ENCODE measurements around the gene RASL11A. TPM values are rescaled to one million over a fixed set of nuclear protein-coding genes. Genes with fewer than 3 reads are reported as not detected.
"Not testable (repeated sequence)": the region's sequence is repeated elsewhere in the genome, so short reads cannot be mapped to it uniquely, and the experiment has no call there.

RASL11A gene, protein sequence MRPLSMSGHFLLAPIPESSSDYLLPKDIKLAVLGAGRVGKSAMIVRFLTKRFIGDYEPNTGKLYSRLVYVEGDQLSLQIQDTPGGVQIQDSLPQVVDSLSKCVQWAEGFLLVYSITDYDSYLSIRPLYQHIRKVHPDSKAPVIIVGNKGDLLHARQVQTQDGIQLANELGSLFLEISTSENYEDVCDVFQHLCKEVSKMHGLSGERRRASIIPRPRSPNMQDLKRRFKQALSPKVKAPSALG
- total RNA-seq (1 to 10 TPM; 1.4 to 5.1 (median 2.5) TPM), polyA plus RNA-seq (1 to 10 TPM; 4.1 to 6.6 TPM)

DNA sequence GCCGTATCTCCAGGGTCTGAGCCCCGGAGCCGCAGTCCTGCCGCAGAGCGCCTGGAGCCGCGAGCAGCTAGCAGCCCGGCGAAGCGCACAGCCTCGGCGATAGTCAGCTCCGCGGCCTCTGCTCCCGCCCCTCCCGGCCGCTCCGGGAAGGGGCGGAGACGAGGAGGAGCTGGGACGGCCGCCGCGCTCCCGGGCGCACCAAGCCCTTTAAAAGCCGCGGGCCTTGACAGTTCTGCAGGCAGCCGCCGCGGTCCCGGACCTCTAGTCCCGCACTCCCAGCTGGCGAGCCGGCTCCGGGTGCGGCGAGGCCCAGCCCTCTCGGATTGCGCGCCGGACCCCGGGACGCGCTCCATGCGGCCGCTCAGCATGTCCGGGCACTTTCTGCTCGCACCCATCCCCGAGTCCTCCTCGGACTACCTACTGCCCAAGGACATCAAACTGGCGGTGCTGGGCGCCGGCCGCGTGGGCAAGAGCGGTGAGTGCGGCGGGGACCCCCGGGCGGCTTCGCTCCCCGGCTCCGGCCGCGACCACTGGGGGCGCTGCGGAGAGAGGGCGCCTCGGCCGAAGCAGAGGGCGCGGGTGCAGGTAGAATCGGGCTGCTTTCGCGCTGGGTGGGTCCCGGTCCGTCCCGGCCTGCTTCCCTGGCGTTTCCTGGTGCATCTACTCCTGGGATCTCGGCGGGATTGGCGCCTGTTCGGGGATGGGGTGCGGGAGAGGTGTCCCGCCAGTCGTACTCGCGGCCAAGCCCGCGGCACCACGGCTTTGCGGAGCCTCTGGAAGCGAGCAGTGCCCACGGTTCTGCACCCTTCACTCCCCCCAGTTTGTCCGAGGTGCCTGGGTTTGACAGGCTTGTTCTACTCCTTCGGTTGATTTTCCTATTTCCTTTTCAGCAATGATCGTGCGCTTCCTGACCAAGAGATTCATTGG lies at the start of gene RASL11A:
Gene RASL11A (plus strand): TSS at position 237 of the 927 bp plus-strand sequence. CDS start 115 bp downstream, at position 352.
- peaks cover 4 to 14% (median 13%) of the 10 kb centered on the region in 3 donors for H3K4me1 ChIP-seq
- H3K27ac ChIP-seq = peak within 1 kb of the TSS; percentile 71 to 90 (median 81)
- DNase-seq (peak; percentile 81 to 93 (median 84)), FAIRE-seq (no peak), ATAC-seq (peak; percentile 93 to 97 (median 94))
- H3K36me3 ChIP-seq = no peaks in the 10 kb centered on the region
- peak within 1 kb of the TSS; percentile 73 to 83 (median 74) for H3K4me3 ChIP-seq
- no peaks in the 10 kb centered on the region for H3K27me3 ChIP-seq
- intact Hi-C loops (cut with DNase I) = no loop called here
- H3K9me3 ChIP-seq = no peaks in the 10 kb centered on the region
- 0% methylated on average over 84 to 99 of the region's 99 CpGs for WGBS, 2 donors
- TF ChIP-seq, protein P1, sequence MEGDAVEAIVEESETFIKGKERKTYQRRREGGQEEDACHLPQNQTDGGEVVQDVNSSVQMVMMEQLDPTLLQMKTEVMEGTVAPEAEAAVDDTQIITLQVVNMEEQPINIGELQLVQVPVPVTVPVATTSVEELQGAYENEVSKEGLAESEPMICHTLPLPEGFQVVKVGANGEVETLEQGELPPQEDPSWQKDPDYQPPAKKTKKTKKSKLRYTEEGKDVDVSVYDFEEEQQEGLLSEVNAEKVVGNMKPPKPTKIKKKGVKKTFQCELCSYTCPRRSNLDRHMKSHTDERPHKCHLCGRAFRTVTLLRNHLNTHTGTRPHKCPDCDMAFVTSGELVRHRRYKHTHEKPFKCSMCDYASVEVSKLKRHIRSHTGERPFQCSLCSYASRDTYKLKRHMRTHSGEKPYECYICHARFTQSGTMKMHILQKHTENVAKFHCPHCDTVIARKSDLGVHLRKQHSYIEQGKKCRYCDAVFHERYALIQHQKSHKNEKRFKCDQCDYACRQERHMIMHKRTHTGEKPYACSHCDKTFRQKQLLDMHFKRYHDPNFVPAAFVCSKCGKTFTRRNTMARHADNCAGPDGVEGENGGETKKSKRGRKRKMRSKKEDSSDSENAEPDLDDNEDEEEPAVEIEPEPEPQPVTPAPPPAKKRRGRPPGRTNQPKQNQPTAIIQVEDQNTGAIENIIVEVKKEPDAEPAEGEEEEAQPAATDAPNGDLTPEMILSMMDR (IDR thresholded peaks at IDR 0.05) = peak; percentile 86 to 99 (median 96)

DNA sequence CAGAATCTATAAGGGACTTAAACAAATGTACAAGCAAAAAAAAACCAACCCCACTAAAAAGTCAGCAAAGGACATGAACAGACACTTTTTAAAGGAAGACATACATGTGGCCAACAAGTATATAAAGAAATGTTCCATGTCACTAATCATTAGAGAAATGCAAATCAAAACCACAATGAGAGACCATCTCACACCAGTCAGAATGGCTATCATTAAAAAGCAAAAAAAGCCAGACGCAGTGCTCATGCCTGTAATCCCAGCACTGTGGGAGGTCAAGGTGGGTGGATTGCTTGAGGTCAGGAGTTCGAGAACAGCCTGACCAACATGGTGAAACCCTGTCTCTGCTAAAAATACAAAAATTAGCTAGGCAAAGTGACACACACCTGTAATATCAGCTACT lies 48.5 kb upstream of the RASL11A start:
- H3K9me3 ChIP-seq; H3K27ac ChIP-seq; FAIRE-seq; DNase-seq; ATAC-seq; intact Hi-C loops (cut with DNase I); H3K4me3 ChIP-seq; H3K4me1 ChIP-seq; H3K27me3 ChIP-seq; H3K36me3 ChIP-seq: not testable (repeated sequence)
- 65 to 78% methylated on average over 2 of the region's 2 CpGs for WGBS, 2 donors

DNA sequence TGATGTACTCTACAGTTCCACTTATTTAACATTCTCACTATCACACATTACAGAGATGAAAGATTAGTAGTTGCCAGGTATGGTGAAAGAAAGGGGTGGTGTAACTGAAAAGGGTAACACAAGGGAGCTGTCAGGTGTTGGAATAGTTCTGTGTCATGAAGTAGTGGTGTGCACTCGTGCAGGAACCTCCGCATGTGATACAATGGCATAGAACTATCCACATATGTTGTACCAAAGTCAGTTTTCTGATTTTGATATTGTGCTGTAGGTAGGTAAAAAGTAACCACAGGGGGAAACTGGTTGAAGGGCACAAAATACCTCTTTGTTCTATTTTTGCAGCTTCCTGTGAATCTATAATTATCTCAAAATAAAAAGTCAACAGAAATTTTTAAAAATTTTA lies 43.6 kb upstream of the RASL11A start:
- FAIRE-seq = no peak
- no peaks in the 10 kb centered on the region for H3K9me3 ChIP-seq
- no peaks in the 10 kb centered on the region for H3K36me3 ChIP-seq
- ATAC-seq = no peak
- intact Hi-C loops (cut with DNase I) = no loop called here
- H3K27ac ChIP-seq = no peak overlapping the region
- WGBS, 2 donors = 61 to 81% methylated on average over 2 of the region's 2 CpGs
- H3K4me3 ChIP-seq = no peak overlapping the region
- H3K4me1 ChIP-seq = no peaks in the 10 kb centered on the region
- TF ChIP-seq, protein P1 (IDR thresholded peaks at IDR 0.05) = no peak
- no peaks in the 10 kb centered on the region for H3K27me3 ChIP-seq
- no peak for DNase-seq

DNA sequence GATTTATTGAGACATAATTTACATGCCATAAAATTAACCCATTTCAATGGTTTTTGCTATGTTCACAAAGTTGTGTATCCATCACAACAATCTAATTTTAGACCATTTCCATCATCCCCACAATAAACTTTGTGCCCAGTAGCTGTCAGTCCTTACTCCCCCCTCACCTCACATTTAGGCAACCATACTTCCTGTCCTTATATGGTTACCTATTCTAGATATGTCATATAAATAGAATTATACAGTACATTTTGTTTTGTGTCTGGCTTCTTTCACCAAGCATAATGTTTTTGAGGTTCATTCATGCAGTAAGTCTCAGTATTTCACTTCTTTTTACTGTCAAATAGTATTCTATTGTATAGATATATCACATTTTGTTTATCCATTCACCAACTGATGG lies 42.5 kb upstream of the RASL11A start:
- Histone ChIP-seq H3K27me3 (no peaks in the 10 kb centered on the region), H3K4me1 (no peaks in the 10 kb centered on the region), H3K9me3 (no peaks in the 10 kb centered on the region), H3K36me3 (no peaks in the 10 kb centered on the region), H3K27ac (no peak overlapping the region), H3K4me3 (no peak overlapping the region)
- DNase-seq (no peak), ATAC-seq (no peak), FAIRE-seq (no peak)
- TF ChIP-seq, protein P1 (IDR thresholded peaks at IDR 0.05) = no peak
- intact Hi-C loops (cut with DNase I) = no loop called here

DNA sequence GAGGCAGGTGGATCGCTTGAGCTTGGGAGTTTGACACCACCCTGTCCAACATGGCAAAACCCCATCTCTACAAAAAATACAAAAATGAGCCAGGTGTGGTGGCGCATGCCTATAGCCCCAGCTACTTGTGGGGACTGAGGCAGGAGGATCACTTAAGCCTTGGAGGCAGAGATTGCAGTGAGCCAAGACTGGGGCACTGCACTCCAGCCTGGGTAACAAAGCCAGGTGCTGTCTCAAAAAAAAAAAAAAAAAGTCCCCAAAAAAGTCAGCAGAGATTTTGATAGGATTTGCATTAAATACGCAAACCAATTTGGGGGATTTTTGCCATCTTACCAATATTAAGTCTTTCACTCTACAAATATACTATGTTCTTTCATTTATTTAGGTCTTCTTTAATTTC lies 41.0 kb upstream of the RASL11A start:
- Histone ChIP-seq H3K4me1 (no peaks in the 10 kb centered on the region), H3K27ac (no peak overlapping the region), H3K36me3 (no peaks in the 10 kb centered on the region), H3K4me3 (no peak overlapping the region), H3K27me3 (no peaks in the 10 kb centered on the region), H3K9me3 (no peaks in the 10 kb centered on the region)
- DNase-seq (no peak), FAIRE-seq (no peak), ATAC-seq (no peak)
- TF ChIP-seq, protein P1 (IDR thresholded peaks at IDR 0.05) = no peak
- intact Hi-C loops (cut with DNase I) = no loop called here
- 97 to 99% methylated on average over 3 of the region's 3 CpGs for WGBS, 2 donors
